ENCODE data around the gene HK1.

The HK1 gene

DNA sequence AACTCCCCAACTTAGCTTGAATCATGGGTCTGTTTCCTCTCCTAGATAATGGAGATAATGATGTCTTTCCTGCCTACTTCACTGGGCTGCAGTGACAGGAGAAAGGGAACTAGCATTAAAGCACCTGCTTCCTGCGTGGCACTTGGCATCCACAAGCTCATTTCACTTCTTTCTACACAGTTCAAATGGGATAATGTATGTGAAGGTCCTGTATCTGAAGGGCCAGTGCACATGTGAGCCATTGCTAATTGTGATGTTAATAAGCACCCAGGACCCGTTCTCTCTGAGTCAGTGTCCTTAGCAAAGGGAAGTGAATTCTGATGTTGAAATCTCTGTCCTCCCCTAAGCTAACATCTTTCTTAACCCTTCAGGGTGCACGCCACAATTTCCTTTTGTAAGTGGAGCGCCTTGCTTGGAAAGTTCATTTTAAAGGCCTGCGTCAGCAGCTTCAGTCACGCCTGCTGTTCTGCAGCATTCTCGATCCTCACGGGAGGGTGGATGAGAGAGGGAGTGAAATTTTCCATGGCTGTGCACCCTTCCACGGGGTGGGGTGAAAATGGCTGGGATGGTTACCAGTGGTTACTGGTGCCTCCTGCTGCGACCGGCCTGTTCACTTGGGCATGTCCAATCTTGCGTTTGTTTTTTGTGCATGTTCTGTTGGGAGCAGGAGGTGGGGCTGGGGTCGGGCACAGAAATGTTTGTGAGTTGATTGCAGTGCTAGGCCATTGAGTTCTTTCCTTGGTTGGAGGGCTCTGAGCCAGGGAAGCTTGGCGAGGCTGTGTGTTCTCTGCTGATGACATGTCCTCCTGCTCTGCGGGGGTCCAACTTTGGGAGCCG lies 59.2 kb downstream of the HK1 start:
- Mint-ChIP-seq H3K27ac (no peak overlapping the region), H3K9me3 (no peaks in the 10 kb centered on the region), H3K4me1 (peaks cover 85% of the 10 kb centered on the region), H3K4me3 (no peak overlapping the region), H3K36me3 (peaks cover 58% of the 10 kb centered on the region)
- ATAC-seq (no peak), DNase-seq (ENCODE audit: low spot score in 2 of 2) (no peak)

DNA sequence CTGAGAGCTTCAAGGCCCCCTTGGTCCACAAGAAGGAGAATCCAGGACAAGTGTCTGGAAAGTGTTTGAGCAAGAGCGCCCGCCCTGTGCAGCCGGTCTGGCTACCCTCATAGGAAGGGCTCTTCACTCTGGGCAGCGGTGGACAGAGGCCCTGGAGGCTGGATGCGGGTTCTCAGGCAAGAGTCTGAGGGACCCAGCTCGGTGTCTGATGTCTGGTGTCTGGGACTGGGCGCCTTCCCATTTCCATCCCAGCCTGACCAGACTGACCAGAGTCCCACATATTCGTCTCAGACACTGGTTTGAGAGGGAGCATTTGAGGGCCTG lies 59.8 kb downstream of the HK1 start:
- Mint-ChIP-seq H3K27ac (peak overlapping the region; percentile 64), H3K9me3 (no peaks in the 10 kb centered on the region), H3K4me3 (no peak overlapping the region), H3K4me1 (peaks cover 85% of the 10 kb centered on the region), H3K36me3 (peaks cover 57% of the 10 kb centered on the region)
- DNase-seq (ENCODE audit: low spot score in 2 of 2) (no peak), ATAC-seq (no peak)

DNA sequence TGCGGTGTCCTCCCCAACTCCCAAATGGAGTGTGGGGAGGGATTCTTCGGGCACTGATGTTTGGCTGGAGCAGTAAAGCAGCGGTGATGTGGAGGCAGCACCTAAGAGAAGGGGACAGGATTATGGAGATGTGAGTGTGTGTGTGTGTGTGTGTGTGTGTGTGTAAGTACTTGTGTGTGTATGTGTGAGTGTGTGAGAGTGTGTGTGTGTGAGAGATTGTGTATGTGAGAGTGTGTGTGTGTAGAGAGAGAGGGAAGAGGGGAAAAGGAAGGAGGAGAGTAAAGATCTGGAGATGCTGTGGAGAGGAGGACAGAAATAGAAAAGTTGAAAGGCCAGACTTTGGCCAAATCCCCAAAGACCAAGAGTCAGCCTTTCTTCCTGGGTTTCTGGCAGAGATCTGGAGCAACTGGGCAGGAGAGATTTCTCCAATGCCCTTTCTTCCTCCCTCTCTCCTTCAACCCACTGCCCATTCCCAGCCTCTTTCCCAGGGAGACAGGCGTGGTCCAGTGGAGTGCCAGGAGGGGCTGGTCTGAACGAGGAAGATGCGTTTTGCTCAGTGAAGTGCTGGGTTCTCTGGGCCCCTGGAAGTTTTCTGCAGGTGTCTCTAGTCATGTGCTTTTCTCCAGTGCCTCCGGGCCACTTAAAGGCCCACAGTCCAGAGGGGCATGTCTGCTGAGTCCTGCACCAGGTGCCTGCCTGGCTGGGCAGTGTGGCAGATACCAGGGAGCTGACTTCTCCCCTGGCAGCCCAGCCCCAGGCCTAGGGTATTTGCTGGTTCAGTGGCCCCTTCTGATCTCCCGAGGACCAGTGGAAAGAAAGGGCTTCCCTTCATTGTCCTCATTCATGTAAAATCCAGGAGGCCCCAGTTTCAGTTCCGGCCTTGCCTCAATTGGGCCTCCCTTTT lies 60.5 kb downstream of the HK1 start:
- Mint-ChIP-seq H3K4me3 (no peak overlapping the region), H3K9me3 (no peaks in the 10 kb centered on the region), H3K27ac (peak overlapping the region; percentile 64), H3K36me3 (peaks cover 58% of the 10 kb centered on the region), H3K4me1 (peaks cover 85% of the 10 kb centered on the region)
- DNase-seq (ENCODE audit: low spot score in 2 of 2), result no peak
- ATAC-seq, result no peak

DNA sequence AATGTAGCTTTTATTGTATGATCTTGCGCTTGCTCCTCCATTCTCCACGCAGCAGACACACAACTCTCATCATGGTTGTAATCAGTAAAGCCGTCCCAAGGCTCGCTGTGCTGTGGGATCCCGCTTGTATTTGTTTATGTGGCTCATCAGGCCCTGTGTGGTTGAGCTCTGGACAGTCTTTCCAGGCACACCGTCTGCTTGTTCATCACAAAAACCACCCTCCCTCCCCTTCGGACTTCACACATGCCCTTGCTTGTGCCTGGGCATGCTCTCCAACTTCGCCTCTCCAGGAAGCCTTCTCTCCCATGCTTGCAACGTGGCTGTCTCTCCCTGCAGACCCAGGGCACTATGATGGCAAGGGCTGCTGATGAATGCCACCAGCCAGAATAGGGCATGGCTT lies 62.4 kb downstream of the HK1 start:
- Mint-ChIP-seq H3K4me3 (no peak overlapping the region), H3K36me3 (peaks cover 65% of the 10 kb centered on the region), H3K4me1 (peaks cover 84% of the 10 kb centered on the region), H3K9me3 (no peaks in the 10 kb centered on the region), H3K27ac (no peak overlapping the region)
- DNase-seq (ENCODE audit: low spot score in 2 of 2) (no peak), ATAC-seq (no peak)

DNA sequence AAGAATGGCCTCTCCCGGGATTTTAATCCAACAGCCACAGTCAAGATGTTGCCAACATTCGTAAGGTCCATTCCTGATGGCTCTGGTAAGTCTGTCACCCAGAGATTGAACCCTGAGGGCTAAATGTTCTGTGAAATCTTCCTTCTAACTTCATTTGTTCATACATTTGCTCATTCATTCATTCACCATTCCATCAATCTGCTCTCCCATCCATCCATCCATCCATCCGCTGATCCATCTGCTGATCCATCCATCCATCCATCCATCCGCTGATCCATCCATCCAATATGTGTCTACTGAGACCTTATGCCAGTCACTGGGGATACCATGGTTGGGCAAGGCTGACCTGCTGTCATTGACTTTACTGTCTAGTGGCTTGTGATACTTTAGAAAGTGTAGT lies 65.6 kb downstream of the HK1 start:
- DNase-seq (ENCODE audit: low spot score in 2 of 2), result no peak
- peaks cover 73% of the 10 kb centered on the region for H3K36me3 Mint-ChIP-seq
- peak overlapping the region; percentile 43 for H3K27ac Mint-ChIP-seq
- peaks cover 88% of the 10 kb centered on the region for H3K4me1 Mint-ChIP-seq
- H3K4me3 Mint-ChIP-seq, result no peak overlapping the region
- ATAC-seq, result no peak
- no peaks in the 10 kb centered on the region for H3K9me3 Mint-ChIP-seq

DNA sequence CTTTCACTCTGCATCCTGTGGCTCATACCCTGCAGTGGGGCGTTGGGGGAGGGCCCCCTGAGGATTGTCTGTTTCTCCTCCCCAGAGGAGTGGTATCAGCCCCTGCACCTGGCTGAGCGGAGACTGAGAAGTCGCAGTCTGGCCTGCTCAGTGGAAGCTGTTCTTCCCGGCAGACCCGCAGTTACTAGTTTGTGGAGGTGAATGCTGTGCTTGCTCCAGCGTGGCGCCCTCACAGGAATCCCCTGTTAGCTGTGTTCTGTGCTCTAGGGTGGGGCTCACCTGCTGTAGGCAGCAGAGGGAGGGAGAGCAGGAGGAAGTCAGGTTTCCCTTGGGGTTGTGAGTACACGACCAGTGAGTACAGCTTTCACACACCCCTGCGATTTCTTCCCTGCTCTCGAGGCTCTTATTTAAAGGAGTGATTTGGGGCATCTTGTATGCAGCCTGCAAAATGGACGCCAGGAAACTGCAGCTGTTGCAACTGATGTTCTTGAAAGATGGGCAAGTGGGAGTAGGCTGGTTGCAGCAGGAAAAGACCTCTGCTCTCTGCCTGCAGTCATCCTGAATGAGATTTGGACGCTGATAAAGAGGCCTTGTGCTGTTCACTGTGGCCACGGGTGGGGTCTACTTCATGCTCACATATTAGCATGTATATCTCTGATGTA lies 66.4 kb downstream of the HK1 start:
- Mint-ChIP-seq H3K4me1 (peaks cover 83% of the 10 kb centered on the region), H3K9me3 (no peaks in the 10 kb centered on the region), H3K27ac (peak overlapping the region; percentile 43), H3K4me3 (no peak overlapping the region), H3K36me3 (peaks cover 81% of the 10 kb centered on the region)
- DNase-seq (ENCODE audit: low spot score in 2 of 2), result no peak
- ATAC-seq, result peak; percentile 62

DNA sequence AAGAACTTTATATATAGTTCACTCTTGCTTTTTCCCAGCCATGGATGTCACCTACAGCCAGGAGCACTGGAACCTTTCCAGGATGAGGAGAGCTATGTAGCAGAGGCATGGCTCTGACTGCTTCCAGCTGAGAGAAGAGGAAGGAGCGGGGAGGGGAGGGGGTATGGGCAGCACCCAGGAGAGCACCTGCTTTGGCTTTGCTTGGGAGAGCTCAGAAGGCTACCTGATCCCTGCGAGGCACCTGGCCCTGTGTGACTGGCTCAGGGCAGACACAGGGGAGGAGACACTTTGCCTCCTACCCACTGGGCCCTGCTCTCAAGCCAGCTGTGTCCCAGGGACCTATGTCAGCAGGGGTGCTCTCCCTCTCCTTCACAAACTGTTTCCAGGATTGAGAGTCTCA lies 67.1 kb downstream of the HK1 start:
- H3K36me3 Mint-ChIP-seq, result peaks cover 88% of the 10 kb centered on the region
- H3K9me3 Mint-ChIP-seq, result no peaks in the 10 kb centered on the region
- DNase-seq (ENCODE audit: low spot score in 2 of 2), result no peak
- peaks cover 82% of the 10 kb centered on the region for H3K4me1 Mint-ChIP-seq
- no peak overlapping the region for H3K4me3 Mint-ChIP-seq
- peak overlapping the region; percentile 43 for H3K27ac Mint-ChIP-seq
- ATAC-seq, result no peak

DNA sequence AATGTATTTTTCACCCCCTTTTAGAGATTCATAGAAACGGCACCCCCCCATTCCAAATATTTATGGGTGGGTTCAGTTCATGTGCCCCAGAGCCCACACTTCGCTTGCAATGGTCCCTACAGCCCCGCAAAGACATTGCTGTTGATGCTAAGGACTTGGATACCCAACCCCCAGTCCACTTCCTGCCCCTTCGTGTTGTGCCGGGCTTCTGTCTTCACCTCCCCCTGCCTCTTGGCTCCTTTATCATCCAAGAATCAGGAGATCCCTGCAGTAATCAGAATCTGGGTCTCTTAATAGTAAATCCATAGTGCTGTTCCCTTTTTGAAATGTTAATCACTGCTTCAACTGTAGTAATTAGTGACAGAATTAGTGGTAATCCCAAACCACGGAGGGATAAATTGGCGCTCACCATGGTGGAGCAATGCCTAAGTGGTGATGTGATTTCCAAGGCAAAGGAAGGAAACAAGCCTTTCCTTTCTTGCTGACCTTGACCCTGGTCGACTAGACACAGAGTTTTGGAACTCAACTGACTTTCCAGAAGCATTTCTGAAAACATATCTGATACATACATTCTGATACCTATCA lies 67.7 kb downstream of the HK1 start:
- DNase-seq (ENCODE audit: low spot score in 2 of 2) (no peak), ATAC-seq (no peak)
- Mint-ChIP-seq H3K27ac (peak overlapping the region; percentile 43), H3K4me1 (peaks cover 76% of the 10 kb centered on the region), H3K9me3 (no peaks in the 10 kb centered on the region), H3K4me3 (no peak overlapping the region), H3K36me3 (peaks cover 94% of the 10 kb centered on the region)

DNA sequence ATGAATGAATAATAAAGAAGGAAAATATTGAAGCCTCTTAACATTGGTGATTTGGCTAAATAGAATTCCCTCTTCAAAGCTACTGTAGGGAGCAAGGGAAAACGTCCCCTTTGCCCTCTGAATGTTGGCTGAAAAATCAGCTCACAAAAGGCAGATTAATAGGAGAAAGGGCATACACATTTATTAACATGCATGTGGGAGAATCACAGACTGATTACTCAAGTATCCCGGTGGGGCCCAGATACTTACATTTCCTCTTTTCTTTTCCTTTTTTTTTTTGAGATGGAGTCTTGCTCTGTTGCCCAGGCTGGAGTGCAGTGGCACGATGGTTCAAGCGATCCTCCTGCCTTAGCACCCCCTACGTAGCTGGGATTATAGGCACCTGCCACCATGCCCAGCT lies 68.5 kb downstream of the HK1 start:
- Mint-ChIP-seq H3K4me1 (peaks cover 71% of the 10 kb centered on the region), H3K27ac (no peak overlapping the region), H3K4me3 (no peak overlapping the region), H3K36me3 (peaks cover 97% of the 10 kb centered on the region), H3K9me3 (no peaks in the 10 kb centered on the region)
- ATAC-seq (no peak), DNase-seq (ENCODE audit: low spot score in 2 of 2) (no peak)

DNA sequence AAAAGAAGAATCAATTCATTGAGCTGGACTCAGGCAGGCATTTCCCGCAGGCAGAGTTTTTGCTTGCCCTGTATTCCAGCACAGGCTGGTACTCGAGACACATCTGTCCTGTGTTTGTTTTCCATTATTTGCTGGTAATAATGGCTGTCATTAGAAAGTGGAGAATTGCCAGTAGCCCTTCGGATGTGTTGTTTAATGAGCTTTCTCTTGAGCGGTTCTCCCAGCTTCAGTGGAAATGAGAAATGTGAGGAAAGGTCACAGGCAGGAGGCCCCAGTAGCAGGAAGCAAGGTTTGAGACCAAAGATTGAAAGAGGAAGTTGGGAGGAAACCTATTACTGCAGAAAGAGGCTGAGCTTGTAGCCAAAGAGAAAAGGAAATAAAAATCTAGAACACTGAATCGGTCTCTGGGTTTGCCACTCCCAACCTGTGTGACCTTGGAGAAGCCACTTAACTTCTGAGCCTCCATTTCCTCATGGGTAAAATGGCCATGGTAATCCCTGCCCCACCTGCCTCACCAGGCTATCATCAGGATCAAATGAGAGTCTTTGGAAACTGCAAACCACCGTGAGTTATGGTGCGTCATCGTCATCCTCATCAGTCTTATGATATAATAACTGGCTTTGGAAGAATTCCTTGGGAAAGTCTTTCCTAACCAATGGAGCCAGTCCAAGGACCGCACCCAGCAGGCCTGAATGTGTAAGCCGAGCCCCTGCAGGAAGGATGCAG lies 70.7 kb downstream of the HK1 start:
- Mint-ChIP-seq H3K27ac (peak overlapping the region; percentile 80), H3K9me3 (no peaks in the 10 kb centered on the region), H3K4me1 (peaks cover 53% of the 10 kb centered on the region), H3K36me3 (peaks cover 100% of the 10 kb centered on the region), H3K4me3 (no peak overlapping the region)
- DNase-seq (ENCODE audit: low spot score in 2 of 2) (no peak), ATAC-seq (no peak)

DNA sequence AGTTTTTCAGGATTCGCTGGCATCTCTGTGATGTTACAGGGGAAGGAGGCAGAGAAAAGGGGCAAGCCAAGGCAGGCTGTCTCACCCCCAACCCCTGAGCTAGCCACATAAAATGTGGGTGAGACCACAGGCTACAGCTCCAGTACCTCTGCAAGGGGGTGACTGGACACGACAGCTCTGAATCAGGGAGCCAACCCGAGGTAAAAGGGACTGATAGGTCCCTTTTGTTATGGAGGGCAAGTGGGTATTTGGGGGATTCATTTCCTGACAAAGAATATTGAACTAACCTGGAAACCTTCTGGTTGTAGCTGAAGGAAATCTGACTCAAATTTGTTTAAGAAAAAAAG lies 71.2 kb downstream of the HK1 start:
- Mint-ChIP-seq H3K27ac (peak overlapping the region; percentile 80), H3K4me1 (peaks cover 53% of the 10 kb centered on the region), H3K4me3 (no peak overlapping the region), H3K36me3 (peaks cover 100% of the 10 kb centered on the region), H3K9me3 (no peaks in the 10 kb centered on the region)
- ATAC-seq, result no peak
- DNase-seq (ENCODE audit: low spot score in 2 of 2), result no peak

DNA sequence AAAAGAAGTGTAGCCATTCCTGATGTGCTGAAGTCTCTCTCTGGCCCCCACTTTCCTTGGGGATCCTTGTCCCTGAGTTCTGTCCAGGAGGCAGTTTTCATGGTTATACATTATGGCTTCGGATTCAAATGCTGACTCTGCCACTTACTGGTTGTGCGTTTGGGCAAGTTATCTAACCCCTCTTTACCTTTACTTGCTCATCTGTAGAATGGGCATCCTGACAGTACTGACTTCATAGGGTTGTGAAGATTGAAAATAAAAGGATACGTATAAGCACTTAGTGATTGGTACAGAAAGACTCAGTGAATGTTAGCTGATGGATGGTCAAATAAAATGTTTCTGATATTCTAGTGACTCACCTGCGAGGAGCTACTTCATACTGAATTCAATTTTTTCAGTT lies 73.3 kb downstream of the HK1 start:
- Mint-ChIP-seq H3K36me3 (peaks cover 100% of the 10 kb centered on the region), H3K4me3 (no peak overlapping the region), H3K27ac (no peak overlapping the region), H3K4me1 (peaks cover 38% of the 10 kb centered on the region), H3K9me3 (no peaks in the 10 kb centered on the region)
- no peak for DNase-seq (ENCODE audit: low spot score in 2 of 2)
- no peak for ATAC-seq

DNA sequence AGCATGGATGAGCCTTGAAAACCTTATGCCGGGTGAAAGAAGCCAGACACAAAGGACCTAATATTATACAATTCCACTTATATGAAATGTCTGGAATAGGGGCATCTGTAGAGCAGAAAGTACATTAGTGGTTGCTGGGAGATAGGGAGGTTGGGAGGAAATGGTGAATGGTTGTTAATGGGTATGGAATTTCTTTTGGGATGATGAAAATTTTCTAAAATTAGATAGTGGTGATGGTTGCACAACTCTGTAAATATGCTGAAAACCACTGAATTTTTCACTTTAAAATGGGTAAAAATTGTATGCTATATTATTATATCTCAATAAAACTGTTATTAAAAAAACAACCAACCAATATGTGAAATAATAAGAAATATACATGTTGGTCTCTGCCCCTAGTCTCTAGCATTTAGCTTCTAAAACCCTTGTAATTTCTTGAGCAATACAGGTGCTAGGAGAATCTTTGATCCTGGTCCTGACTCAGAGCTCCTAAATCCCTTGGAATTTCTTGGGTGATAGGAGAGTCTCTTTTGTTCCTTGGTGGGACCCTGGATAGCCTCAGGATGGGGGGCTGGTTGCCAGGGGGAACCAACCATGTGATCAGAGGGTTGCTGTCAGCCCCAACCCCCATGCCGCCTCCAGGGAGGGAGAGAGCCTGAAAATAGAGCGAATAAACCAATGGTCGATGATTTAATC lies 74.4 kb downstream of the HK1 start:
- H3K9me3 Mint-ChIP-seq, result no peaks in the 10 kb centered on the region
- no peak overlapping the region for H3K27ac Mint-ChIP-seq
- H3K36me3 Mint-ChIP-seq, result peaks cover 100% of the 10 kb centered on the region
- ATAC-seq (no peak), DNase-seq (ENCODE audit: low spot score in 2 of 2) (no peak)
- peaks cover 32% of the 10 kb centered on the region for H3K4me1 Mint-ChIP-seq
- no peak overlapping the region for H3K4me3 Mint-ChIP-seq

DNA sequence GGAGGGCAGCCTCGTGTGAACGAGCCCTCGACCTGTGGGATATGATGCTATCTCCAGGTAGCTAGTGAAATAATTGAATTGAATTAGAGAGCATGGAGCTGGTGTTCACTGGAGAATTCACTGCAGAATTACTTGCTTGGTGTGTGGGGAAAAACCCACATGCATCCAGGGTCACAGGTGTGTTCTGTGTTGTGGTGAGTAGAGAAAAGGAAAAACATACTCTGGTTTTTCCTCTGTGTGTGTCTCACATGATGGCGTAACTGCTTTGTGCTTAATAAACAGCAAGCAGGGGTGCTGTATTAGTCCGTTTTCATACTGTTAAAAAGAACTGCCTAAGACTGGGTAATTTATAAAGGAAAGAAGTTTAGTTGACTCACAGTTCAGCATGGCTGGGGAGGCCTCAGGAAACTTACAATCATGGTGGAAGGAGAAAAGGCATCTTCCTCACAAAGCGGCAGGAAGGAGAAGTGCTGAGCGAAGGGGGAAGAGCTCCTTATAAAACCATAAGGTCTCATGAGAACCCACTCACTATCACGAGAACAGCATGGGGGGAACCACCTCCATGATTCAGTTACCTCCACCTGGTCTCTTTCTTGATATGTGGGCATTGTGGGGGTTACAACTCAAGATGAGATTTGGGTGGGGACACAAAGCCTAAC lies 75.8 kb downstream of the HK1 start:
- no peak overlapping the region for H3K4me3 Mint-ChIP-seq
- peaks cover 100% of the 10 kb centered on the region for H3K36me3 Mint-ChIP-seq
- peak overlapping the region; percentile 41 for H3K27ac Mint-ChIP-seq
- H3K9me3 Mint-ChIP-seq, result no peaks in the 10 kb centered on the region
- H3K4me1 Mint-ChIP-seq, result peaks cover 29% of the 10 kb centered on the region
- ATAC-seq (no peak), DNase-seq (ENCODE audit: low spot score in 2 of 2) (no peak)
